Activated naive CD4-positive, alpha-beta T cell treated with anti-CD3 and anti-CD28 coated beads, Interleukin-2, amount 50 U/mL, for 16 hours (primary cell): ENCODE data around the gene MIA3.
"Not testable (repeated sequence)": the region's sequence is repeated elsewhere in the genome, so short reads cannot be mapped to it uniquely, and the experiment has no call there.

ENCODE experiments used
- DNase-seq: peaks from one replicate; pipeline ENCODE4 v3.0.0-alpha.2; 2020

MIA3 gene

DNA sequence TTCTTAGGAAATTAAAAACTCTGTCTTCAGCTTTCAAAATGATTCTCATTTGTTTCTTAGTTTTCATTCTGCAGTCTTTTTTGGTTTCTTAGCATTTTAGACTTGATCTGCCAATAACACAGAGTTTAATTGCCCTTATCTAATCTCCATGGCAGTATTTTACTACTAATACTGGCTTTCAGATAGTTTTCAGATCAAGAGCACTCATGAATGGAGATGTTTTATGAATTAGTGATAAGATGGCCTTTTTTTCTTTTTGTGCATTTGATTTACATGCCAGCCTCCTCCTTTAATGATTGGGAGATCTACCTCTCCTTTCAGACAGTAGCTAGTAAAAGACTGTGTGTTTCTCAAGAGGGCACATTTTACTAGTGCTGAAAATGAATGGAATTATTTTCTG is 5.6 kb downstream of the MIA3 start:
- no peak for DNase-seq

DNA sequence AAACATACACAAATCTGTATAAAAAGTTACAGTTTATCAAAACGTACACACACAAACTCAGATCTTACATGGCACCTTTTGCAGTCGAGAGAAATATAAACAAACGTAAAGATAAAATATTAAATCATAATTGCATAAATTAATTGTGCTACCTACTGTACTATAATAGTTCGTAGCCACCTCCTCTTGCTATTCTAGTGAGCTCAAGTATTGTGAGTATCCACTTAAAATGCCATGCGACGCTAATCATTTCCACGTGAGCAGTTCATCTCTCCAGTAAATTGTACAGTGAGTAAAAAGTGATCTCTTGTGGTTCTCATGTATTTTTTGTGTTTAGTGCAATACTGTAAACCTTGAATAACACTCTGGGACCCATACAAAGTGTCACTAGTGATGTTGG is 6.3 kb downstream of the MIA3 start:
- DNase-seq: no peak

DNA sequence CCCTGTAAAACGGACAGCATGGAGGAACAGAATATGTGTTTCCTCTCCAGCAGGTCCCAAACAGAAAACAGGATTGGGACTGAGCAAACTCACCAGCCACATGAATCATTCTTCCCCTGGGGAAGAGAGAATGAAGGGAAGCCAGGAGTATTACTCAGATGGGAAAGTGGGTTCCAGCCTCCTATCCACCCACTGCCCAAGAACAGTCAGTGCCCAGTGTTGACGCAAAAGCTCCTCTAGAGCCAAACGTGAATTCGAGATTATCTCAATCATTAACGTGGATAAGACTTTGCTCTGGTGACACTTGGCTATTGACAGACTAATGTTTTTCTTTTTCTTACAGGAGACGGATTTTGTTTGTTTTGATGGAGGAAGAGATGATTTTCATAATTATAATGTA is 9.3 kb downstream of the MIA3 start:
- DNase-seq: no peak

DNA sequence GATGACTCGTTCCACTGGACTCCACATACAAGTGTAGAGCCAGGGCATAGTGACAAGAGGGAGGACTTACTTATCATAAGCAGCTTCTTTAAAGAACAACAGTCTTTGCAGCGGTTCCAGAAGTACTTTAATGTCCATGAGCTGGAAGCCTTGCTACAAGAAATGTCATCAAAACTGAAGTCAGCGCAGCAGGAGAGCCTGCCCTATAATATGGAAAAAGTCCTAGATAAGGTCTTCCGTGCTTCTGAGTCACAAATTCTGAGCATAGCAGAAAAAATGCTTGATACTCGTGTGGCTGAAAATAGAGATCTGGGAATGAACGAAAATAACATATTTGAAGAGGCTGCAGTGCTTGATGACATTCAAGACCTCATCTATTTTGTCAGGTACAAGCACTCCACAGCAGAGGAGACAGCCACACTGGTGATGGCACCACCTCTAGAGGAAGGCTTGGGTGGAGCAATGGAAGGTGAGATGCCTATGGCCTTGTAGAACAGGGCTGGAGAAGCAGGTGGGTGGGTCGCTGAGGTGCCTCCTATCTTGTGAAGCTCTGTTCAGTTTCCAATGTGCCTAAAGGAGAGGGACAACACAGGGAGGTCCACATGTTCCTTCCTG is 12.1 kb downstream of the MIA3 start:
- DNase-seq: no peak

DNA sequence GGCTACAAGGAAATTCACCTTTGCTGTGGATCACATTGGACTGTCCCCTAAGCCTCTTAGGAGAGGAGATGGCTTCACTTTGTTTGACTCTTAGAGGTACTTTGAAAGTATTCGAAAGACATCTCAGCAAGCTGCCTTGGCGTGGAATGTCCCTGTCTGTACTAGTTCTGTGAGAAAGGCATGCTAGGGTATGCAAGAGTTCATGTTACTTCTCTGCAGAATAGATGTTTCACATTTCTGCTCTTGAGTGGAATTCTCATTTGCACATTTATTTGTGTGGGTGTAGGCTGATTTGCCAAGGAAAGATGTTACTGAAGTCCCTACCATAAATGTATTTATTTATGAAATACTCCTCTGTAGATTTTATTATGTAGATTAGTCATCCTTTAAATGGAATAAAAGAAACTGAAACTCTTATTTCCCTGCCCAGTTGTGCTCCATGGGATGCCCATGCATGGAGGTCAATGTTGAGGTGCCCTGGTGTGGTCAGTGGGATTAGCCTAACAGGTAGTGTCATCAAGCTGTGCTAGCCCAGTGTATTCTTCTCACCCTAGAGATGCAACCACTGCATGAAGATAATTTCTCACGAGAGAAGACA is 13.8 kb downstream of the MIA3 start:
- DNase-seq: no peak

DNA sequence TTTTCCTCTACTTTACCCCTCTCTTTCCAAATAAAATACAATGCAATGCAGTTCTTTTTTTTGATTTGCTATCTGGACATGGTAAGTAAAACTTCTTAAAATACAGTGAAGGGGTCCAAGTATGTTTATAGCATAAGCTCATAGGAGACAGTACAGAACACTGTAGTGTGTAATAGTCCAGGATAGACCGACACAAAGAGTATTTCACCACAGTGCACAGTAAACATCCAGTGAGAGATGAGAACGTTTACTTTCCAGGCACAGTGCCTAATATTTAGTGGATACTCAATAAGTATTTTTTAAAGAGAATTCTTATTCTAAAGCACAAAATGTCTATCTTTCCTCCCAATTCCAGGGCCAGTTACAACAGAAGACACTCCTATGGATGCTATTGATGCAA is 14.9 kb downstream of the MIA3 start:
- no peak for DNase-seq

DNA sequence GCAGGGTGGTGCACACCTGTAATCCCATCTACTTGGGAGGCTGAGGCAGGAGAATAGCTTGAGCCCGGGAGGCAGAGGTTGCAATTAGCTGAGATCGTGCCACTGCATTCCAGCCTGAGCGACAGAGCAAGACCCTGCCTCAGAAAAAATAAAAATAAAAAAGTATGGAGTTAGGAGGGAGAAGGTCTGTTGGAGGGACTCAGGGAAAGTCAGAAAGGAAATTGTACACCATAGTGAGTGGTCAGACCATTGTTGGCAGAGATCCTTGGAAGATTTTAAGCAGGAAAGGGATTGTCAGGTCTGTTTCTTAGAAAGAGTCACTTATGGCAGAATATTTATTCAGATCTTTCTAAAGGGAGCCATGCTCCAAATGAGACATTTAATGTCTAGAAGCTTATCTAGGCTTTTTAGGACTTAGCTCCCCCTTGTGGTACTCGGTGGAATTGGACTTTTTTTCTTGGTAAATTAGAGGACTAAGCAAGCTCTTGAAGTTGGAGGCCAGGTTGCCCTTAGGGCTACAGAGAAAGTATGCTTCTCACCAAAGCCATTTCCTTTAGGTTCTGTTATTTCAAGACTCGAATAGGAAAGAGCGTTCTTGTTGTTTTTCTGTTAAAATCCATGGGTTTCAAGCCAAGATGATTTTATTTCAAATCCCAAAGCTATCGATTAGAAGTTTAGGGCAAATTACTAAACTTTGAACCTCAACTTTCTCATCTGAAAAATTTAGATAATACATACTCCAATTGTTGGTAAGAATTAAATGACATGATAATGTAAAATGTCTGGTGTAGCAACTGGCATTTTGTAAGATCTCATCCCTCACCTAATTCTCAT is 16.5 kb downstream of the MIA3 start:
- DNase-seq: peak; percentile 50

DNA sequence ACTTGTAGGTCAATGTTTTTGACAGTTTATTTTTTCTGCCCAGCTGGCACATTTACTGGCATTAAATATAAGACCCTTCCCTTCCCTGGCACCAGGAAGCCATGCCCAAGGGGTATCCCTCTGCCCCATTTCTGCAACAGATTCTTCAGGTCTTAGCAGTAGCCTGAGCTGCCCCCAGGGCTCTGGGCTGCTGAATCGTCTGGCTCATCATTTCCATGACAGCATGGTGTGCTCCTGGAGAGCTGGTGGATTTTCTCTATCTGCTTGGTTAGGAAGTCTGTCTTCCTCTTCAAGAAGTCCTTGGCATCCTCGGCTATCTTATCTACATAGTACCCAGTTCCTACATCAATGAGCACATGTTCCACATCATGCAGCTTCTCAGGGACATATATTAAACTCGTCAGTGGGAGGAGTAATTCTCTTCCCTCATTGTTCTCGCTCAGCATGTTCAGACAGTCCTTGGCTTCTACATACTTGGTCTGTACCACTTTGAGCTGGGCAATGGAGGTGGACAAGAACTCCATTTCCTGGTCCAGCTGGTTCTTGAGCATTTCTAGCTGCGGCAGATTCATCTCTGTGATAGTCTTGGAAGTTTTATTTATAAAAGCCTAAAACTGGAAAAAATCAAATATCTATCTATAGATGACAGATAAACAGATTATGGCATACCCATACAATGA is 23.5 kb downstream of the MIA3 start:
- DNase-seq: no peak

DNA sequence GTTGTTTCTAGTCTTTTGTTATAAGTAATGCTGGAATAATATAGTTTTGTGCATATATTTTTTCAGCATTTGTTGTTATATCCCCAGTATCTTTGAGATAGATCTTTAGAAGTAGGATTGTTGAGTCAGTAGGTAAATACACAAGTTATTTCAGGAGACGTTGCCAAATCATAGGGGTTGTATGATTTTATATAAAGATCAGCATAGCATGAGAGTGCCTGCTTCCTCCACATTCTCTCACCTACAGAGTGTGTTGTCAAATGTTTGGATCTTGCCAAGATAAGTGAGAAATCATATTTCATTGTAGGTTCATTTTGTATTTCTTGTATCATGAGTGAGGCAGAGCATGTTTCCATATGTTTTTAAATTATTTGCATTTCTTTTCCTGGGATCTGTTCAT is 24.6 kb downstream of the MIA3 start:
- no peak for DNase-seq

DNA sequence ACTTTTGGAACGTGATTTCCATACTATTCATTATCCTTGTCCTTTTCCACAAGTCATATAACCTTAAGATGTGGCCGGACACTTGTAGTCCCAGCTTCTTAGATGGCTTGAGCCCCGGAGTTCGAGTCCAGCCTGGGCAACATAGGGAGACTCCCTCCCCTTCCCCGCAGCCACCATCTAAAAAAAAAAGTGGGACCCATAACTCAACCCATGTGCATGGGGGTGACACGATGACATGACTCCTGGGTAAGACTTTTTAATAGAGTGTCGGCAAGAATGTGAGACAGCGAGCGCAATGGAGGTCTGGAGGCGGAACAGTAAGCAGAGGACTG is 25.7 kb downstream of the MIA3 start:
- no peak for DNase-seq

DNA sequence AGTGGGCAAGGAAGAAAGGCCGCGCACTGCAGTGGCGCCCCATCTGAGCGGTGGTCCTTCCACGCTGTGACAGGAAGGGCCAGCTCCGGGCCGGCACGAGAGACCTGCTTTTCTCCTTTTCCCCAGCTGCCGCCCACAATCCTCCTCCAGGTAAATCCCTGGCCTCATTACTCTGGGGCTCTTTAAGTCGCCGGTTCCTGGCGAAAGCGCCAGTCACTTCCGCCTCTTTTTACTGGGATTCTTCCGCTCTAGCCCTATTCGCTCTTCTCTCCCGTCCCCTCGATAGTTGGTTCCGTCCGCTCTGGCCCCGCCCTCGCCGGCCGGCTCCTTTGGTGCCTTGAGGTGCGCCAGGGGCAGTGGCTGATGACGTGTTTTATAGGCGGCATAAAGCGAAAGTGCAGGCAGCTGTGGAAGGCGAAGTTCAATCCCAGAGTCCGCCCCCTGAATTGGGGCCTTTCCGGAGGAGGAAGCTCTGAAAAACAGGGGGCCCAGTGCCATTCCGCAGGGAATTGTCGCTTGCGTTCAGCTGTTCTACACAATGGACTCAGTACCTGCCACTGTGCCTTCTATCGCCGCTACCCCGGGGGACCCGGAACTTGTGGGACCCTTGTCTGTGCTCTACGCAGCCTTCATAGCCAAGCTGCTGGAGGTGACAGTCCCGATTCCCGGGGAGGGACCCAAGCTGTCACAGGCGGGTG is 26.2 kb downstream of the MIA3 start:
- peak; percentile 98 for DNase-seq

DNA sequence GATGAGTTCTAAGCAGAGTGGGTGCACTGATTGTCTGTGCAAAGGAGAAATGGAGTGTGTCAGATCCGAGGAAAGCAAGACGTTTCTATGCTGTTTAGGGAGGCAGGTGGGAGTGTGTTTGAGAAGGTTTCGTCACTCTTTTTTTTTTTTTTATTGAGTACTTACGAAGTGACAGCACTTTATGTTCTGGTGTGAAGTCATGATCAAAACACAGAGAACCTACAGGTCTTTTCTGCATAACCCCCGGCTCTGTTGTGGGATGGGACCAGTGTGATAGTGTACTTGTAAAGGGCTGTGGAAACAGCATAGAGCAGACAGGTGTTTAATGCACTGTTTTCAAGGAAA is 26.7 kb downstream of the MIA3 start:
- no peak for DNase-seq

DNA sequence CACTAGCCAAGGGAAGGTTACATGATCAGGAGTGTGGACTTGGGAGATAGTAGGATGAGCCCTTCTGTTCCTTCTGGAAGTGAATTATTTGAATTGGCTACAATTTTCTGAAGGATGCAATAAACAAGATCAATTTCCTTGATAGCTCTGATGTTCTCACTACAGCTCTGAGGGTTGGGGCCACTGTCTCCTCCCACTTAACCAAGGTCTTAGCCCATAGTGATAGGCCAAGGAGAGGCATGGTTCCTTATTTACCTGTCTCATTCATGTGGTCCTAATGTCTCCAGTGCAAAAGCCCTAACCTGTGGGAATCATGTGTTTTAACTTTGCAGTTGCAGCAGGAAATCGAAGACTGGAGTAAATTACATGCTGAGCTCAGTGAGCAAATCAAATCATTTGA is 34.8 kb downstream of the MIA3 start:
- no peak for DNase-seq

DNA sequence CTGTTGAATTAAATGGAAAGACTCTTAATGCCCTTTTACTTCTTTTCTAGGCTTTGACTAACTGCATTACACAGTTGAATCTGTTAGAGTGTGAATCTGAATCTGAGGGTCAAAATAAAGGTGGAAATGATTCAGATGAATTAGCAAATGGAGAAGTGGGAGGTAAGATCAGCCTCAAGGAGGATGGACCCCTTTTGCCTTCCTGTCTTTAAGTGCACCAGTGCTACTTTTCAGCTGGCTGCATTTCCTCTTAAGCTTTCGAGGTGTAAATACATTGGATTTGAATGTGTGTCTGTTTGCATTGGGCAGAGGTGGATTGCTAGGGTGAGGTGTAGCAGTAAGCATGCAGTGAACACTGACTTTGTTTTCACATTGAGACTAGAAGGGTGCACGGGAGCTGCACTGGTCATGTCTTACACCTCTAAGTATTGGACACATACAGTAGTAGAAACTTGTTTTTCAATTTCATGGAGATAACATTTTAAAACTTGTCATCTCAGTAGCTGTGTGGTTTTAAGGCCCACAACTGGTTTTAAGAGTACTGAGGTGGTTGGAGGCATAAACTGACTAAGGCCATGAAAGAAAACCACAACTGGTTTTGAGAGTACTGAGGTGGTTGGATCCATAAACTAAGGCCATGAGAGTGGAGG is 35.4 kb downstream of the MIA3 start:
- DNase-seq: no peak

DNA sequence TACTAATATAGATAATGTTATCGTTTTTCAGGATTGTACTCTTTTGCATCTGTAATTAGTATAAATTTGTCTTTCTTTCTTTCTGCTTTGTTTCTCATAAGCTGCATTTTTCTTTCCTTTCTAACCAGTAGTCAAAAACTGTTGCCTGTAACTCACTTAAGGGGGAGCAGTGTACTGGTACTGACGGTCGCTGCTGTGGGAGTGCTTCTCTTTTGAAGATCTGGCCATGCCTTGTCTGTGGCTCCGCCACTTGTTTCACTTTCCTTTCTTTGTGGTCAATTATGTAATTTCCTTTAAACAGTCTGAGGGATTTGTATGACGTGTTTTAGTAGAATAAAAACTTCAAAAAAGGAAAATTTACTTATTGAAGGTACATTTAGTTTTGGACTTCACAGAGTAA is 37.0 kb downstream of the MIA3 start:
- peak; percentile 59 for DNase-seq

DNA sequence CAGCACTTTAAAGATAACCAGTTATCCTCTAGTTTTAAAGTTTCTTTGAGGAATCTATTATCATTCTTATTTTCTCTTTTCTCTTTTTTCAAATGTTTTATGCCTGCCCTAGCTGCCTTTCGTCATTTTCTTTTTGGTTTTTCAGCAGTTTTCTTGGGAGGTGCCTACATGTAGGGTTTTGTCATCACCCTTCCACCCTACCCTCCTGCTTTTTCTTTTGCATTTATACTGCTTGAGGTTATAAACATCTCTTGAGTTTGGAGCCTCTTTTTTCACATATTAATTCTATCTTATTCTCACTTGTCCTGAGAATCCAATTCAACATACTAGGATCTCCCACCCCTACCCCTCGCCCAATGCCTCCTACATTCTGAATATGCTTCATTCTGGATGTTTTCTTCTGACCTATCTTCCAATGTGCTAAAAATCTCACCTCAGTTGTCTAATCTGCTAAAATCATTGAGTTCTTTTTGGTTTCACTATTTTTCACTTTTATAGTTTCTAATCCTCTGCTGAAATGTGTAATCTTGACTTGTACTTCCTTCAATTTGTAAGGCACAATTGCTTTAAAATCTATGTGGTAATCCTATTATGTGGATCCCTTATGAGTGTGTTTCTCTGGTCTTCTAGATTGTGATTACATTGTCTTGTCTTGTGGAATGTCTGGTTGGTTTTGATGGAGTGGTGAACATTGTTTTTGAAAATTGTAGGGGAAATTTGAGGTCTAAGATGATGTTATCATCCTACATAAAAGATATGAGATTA is 38.7 kb downstream of the MIA3 start:
- DNase-seq: no peak

DNA sequence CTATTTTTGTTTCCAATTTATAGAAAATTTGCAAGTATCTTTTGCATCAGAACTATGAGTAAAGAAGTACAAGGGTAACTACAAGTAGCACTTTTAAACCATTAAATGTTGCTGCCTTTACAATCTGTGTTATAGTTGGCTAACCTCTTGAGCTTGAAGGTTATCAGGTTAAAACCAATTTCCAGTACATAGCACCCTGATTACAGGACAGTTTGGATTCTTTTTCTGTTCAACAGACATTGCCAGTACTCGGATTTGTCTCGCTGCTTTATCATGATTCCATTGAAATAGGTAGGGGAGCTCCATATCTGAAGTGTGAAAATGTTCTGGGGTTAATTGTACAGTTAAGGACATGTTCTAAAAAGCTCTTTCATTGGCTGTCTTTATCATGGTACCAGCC is 40.0 kb downstream of the MIA3 start:
- no peak for DNase-seq

DNA sequence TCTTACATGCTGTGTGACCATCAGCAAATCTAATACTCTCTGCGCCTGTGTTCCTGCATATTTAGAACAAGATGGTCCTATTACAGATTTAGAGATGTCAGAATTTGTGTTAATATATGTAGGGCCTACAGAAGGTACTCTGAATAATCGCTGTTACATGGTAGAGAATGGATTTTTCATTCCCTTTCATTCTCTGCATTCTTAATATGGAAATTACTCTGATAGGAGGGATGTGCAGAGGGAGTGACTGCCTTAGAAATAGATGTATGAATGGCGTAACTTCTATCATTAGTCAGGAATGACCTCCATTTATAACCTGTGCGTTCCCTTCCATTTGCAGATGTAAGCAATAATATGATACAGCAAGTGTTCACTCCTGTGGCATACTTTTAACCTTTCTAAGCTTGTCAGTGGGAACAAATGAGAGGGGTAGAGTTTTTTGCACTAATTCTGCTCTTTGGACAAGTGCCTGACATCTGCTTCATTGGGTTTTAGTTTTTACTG is 45.6 kb downstream of the MIA3 start:
- no peak for DNase-seq

DNA sequence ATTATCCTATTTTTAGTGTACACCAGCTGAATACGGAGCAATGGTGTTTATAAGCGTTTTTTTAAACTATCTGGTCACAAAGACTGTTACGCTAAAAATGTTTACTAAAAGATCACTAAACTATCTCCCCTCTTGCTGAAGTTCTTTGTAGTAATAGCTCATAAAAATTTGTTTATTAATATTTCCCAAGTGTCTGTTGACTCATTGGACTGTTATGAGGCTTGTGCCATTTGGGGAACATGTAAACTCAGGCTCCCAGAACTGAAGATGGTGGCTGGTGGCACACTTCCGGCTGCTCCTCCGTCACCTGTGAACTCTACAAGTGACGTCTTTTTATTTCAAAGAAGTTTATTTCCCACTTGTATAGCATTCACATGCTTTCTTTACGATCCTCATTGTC is 48.1 kb downstream of the MIA3 start:
- DNase-seq: no peak

DNA sequence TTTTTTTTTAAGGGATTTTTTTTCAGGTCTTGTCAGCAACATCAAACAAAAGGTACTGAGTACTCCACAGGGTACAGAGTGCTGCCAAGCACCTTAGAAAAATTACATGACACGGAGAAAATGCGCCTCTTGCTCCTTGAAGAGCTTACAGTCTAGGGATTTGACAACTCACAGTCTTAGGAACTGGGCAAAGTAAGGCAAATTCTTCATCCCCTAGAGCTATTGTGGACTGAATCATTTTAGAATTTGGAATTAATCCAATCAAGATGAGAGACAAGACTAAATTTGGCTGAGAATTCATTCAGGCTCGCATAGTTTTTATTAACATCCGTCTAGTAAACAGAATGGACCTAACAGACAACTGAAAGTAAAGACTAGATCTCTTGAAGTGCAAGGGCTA is 50.3 kb downstream of the MIA3 start:
- DNase-seq: not testable (repeated sequence)

DNA sequence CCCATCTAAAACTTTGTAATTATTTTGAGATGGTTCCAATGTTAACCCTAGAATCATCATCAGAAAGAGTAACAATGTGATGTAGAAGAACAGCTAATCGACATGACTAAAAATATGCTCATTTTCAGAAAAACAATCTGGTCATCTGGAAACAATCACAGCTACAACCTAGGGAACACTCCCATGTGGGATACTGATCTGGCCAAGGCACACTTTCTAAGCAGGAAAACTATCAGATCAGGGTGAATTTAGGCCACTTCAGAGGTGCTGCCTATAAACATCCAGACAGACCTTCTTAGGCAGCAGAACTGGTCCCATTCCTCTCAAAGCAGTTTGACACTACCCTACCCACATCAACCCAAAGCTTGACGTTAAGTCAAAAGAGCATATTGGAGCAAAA is 51.2 kb downstream of the MIA3 start:
- DNase-seq: not testable (repeated sequence)

DNA sequence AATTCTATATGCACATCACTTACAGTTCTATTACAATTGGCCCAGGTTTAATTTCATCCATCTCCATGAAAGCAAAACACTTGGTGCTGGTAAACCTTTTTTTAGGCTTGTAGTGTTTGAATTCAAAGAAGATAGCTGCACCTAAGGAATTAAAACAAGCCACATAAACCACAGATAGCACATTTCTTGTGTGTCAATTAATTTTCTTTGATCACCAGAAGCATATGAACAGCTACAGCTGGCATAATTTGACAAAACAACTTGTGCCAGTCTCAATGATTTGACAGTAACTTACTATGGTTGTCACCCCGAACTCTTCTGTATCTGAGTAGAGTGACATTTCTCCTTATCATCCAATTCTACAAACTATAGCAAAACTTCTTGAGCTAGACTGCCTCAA is 52.2 kb downstream of the MIA3 start:
- DNase-seq: no peak
